DMS53 treated with DMSO at 0.1 percent for 48 hours (cell line): ENCODE measurements around the gene EVPLL.
"Not testable (repeated sequence)": the region's sequence is repeated elsewhere in the genome, so short reads cannot be mapped to it uniquely, and the experiment has no call there.

ENCODE experiments used
- DNase-seq: peaks from one replicate; lab custom pipeline; 2025; ENCODE audit not compliant: unreplicated experiment; lab: John Stamatoyannopoulos, UW

The EVPLL gene

DNA sequence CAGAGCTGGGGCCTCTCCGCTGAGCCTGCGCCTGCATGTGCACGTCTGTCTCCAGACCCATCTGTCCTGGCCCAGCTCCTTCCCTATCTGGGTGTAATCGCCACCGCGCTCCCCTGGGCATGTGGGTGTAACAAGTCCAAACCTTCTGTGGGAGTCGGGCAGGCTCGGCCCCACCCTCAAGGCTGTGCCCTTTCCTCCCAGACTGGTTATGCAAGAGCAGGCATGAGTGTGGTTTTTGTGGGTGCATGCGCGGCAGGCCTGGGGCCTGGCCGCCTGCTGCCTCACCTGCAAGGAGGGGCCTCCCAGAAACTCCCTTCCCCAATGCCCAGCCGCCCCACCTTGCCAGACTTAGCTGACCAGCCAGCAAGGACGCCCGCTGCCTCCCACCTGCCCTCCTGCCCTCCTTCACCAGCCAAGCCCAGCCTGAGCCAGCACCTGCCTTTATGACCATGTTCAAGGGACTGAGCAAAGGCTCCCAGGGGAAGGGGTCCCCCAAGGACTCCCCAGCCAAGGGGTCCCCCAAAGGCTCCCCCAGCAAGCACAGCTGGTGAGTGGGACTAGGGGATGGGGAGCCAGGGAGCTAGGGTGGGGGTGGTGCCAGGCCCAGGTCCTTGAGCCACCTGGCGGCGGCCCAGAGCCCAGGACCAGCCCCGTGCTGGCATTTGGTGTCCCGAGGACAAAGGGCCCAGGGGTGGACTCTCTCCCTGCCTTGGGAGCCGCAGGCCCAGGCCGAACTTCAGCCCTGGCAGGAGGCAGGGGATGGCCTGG is at the start of gene EVPLL:
EVPLL (plus strand) TSS at position 342 of the 768 bp plus-strand sequence. CDS start 3,160 bp downstream, outside the sequence.
- no peak for DNase-seq

DNA sequence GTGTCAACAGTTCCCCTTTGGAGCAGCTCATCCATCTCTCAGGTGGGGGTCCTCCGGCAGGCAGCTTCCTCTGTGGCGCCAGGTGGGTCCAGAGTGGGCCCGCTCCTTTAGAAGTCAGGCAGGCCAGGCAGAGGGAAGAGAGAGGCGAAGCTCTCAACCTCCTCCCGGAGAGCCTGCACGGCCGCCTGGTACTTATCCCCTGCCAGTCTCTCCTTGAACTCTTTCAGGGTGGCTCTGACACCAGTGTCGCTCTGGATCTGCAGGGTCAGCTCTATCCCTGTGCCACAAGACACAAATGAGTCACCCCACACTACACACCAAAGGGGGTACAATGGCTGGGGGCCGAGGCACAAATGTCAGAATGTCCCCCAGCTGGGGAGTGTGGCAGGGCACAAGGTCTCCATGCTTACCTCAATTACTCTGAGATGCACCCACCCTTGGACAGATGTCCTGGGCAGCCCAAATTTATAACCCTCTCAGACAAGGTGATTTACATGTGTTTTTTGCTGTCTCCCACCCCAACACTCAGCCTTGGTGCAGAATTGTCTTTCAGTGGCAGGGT is 48.9 kb upstream of the EVPLL start:
- no peak for DNase-seq

DNA sequence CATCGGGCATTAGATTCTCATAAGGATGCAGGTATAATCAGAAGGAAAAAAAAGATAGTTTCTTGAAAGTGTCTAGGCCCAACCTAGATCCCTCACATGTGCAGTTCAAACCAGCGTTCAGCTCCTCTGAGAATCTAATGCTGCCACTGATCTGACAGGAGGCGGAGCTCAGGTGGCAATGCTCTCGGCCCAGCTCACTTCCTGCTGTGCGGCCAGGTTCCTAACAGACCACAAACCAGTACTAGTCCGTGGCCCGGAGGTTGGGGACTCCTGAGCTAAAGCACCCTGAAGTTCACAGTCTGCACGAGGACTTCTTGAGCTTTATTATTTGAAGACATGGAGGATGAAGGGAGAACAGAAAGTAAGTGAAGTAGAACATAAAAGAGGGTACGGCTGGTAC is 45.7 kb upstream of the EVPLL start:
- no peak for DNase-seq

DNA sequence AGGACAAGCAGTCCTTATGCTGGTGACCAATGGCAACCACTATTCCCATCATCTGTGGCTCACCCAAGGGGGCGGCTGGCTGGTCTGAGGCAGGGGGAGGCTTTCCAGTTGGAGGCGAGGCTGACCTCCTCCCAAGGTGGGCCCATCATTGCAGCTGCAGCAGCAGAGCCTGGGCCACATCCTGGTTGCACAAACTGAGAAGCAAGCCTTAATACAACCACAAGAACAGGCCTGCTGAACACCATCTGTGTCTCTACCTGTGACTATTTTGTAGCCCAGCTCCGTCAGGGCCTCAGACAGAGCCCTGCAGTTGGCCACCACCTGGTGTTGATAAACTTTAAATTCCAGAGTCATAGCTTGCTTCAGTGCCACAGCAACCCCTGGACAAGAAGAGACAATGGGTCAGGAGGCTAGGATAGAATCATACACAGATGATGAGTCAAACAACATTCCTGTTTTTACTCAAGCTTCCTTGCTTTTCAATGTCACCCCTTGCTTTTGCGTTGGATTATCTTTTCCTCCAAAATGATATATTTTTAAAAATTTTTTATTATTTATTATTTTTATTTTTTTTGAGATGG is 44.6 kb upstream of the EVPLL start:
- DNase-seq: no peak

DNA sequence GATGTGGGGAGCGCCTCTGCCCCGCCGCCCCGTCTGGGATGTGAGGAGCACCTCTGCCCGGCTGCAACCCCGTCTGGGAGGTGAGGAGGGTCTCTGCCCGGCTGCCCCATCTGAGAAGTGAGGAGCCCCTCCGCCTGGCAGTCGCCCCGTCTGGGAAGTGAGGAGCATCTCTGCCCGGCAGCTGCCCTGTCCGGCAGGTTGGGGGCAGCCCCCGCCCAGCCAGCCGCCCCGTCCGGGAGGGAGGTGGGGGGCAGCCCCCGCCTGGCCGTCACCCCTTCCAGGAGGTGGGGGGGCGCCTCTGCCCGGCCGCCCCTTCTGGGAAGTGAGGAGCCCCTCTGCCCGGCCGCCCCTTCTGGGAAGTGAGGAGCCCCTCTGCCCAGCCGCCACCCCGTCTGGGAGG is 39.4 kb upstream of the EVPLL start:
- not testable (repeated sequence) for DNase-seq

DNA sequence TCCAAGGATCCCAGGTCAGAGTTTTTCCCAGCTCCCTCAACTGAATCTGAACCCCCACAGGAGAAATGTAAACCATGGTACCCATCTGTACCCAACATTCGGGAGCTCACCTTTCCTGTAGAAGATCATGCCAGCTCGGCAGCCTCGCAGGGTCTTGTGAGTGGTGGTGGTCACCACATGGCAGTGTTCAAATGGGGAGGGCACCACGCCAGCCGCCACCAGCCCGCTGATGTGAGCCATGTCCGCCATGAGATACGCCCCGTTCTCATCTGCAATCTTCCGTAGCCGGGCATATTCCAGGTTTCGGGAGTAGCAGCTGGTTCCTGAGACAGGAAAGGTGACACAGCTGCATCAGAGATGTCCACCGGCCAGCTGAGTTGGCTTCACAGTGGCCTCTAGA is 37.6 kb upstream of the EVPLL start:
- DNase-seq: no peak

DNA sequence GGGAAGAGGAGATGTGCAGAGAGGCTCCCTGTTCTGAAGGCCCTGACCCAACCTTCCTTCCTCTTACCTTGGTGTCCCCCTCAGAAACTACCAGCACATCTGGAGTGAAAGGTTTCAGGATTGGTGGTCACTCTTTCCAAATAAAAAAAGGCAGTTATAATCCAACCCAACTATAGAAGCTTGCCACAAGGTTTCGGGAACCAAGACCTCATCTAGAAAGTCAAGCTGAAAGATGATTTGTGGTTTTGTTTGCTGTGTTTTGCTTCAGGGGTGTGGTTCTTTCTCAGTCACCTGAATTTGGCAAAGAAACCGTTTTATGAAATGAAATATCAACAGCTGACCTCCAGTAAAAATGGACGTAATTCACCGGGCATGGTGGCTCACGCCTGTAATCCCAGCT is 33.6 kb upstream of the EVPLL start:
- DNase-seq: no peak

DNA sequence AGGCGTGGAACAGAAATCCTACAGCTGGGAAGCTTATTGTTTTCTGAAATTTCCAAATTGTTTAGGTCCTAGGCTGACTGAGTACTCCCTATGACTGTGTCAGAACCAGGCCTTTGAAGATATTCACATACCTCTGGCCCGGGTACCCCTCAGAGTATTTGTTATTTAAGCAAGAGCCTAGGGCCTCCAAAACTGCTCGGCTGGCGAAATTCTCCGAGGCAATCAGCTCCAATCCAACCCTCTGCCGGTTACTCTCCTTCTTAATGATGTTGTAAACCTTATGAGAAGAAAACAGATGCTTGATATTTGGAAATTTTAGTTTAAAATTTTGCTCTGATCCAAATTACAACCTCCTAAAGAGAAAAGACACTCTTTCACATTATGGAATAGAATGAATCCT is 24.0 kb upstream of the EVPLL start:
- no peak for DNase-seq

DNA sequence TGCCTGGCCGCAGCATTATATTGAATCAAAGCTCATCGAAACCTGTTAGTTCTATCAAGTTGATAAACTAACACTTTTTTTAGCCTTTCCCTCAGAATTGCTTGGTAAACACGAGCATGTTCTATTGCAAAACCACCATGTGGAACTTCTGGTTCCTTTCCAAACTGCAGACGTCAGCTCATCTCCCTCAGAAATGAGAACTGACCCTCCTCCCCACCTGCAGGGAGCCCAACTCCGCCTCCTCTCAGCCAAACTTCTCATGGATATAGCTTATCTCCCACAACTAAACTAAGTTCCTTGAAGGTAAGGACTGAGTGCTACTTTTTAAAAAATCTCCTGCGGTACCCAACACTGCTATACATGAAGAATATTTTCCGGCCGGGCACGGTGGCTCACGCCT is 21.0 kb upstream of the EVPLL start:
- no peak for DNase-seq

DNA sequence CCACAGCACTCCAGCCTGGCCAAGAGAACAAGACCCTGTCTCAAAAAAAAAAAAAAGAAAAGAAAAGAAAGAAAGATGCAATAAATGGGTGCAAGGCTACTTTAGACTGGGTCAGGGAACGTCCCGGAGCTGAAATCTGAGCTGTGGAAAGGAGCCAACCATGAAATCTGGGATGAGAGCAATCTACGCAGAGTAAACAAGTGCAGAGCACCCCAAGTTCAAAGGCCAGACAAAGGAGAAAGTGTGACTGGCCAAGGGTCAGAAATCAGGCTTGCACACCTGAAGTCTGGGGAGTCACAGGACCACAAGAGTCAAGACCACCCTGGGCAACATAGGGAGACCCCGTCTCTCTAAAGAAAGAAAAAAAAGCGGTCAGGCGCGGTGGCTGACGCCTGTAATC is 17.1 kb upstream of the EVPLL start:
- DNase-seq: no peak

DNA sequence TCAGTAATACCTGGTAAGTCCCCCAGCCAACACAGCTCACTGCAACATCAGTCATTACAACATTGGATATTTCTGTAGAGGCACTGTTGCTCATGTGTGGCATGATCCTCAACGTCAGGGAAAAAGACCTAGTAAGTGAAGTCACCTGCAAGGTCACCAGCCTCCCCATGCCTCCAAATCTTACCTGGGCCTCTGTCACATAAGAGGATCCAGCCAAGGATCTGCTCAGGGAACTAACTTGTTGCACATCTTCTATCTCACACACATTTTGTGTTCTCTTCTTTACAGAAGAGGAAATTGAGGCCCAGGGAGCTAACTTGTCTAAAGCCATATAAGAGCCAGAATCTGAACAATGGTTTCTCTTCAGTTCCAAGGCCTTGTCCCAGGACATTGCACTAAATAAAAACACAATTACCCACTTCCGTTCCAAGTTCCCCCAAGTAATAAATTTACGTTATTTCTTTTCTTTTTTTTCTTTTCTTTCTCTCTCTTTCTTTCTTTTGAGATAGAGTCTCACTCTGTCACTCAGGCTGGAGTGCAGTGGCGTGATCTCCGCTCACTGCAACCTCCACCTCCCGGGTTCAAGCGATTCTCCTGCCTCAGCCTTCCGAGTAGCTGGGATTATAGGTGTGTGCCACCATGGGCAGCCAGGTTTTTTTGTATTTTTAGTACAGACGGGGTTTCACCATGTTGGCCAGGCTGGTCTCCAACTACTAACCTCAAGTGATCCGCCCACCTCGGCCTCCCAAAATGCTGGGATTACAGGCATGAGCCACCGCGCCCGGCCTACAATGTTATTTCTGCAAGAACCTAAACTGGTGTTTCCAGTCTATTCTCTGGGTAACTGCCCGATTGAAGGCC is 15.5 kb upstream of the EVPLL start:
- DNase-seq: no peak

DNA sequence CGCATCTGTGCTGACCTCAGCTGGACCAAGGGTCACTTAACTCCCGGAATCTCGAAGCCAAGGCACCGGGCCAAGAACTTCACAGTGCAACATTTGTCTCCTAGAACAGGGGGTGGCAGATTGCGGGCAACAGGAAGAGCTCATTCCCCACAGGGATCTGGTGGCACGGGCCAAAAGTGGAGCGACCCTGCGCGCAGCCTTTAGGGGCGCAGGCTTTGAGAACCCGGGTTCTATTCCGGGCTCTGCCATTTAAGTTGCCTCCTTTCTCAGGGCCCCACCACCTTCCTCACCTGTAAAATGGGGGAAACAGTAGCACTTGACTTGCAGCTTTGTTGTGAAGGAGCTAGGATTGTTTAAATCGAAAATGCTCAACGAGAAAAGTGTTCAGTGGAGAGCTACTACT is 14.9 kb upstream of the EVPLL start:
- DNase-seq: no peak

DNA sequence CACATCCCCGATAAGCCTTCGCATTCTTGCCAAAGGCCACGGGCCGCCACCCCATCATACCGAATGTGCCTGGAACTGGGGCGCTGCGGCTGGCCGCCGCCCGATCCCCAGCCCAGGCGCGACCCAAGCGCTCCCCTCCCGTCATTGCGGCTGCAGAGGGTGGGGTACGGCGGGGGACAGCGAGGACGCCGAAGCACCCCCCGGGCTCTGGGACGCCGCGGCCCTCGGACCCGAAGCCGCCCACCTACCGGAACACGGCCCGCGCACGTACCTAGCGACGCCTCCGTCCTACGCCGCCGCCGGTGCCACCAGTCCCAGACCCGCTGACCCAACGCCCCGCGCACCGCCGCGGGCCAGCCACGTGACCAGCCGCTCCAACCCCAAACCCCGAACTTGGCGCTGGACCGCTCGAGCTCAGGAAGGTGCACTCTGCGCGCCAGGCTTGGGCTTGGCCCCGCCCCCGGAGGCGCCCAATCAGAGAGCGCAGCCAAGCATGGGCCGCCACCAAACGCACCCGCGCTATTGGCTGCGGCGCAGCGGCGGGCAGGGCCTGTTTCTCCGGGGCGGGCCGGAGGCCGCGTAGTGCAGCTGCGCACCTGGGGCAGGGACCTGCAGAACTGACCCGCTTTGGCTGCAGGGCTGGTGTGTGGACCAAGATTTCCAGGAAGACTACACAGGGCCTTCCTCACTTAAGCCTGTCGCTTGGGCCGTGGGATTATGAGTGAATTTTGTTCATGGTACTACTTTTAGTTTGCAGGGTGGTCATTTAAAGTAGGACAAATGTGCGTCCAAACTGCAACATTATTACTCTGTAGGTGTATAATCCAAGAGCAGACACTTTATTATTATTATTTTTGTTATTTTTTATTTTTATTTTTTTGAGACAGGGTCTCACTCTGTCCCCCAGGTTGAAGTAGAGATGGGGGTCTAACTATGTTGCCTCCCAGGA is 14.2 kb upstream of the EVPLL start, which contains the start of gene SHMT1:
SHMT1 (minus strand) TSS at position 450 of the 949 bp plus-strand sequence. CDS start 7,569 bp downstream, outside the sequence.
- peak; percentile 80 for DNase-seq

DNA sequence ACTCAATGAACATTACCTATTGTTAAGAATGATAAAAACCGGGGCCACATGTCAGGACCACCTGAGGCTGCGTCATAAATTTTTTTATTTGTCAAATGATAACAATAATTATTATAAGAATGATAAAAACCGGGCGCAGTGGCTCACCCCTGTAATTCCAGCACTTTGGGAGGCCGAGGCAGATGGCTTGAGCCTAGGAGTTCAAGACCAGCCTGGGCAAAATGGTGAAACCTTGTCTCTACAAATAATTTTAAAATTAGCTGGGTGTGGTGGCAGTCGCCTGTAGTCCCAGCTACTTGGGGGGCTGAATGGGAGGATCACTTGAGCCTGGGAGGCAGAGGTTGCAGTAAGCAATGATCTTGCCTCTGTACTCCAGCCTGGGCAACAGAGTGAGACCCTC is 13.4 kb upstream of the EVPLL start:
- DNase-seq: no peak

DNA sequence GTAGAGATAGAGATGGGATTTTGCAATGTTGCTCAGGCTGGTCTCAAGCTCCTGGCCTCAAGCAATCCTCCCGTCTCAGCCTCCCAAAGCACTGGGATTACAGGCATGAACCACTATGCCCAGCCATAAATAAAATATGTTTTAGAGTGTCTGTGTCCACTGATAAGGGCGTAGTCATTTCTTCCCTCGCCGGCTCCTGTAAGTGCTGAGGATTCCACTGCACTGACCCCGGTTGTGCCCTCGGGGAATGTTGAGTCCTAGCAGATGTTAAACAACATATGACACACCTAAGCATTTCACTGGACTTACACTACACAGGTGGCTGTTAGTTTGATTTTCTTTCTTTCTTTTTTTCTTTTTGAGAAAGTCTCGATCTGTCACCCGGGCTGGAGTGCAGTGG is 8.6 kb upstream of the EVPLL start:
- no peak for DNase-seq

DNA sequence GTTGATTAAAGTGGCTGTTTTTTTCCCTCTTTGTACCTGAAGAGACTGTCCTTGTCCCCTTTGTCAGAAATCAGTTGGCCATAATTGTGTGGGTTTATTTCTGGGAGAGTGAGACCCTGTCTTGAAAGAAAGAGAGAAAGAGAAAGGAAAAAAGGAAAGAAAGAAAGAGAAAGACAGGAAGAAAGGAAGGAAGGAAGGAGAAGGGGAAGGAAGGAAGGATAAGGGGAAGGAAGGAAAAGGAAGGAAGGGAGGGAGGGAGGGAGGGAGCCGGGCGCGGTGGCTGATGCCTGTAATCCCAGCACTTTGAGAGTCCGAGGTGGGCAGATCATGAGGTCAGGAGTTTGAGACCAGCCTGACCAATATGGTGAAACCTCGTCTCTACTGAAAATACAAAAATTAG is 6.8 kb upstream of the EVPLL start:
- DNase-seq: no peak

DNA sequence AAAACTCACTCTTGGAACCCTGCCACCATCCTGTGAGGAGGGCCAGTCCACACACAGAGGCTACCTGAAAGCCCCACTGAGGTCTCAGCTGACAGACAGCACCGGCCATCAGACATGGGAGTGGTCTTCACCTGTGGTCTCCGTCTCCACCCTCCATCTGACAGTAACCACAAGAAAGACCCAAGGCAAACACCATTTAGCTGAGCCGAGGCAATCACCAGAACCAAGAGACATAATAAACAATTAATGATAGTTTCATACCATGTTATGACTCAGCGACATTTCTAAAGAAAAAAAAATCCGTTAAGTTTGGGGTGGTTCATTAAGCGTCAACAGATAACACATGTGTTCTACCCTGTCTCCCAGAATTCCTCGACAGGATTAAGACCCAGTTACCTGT is 6.1 kb upstream of the EVPLL start:
- DNase-seq: no peak

DNA sequence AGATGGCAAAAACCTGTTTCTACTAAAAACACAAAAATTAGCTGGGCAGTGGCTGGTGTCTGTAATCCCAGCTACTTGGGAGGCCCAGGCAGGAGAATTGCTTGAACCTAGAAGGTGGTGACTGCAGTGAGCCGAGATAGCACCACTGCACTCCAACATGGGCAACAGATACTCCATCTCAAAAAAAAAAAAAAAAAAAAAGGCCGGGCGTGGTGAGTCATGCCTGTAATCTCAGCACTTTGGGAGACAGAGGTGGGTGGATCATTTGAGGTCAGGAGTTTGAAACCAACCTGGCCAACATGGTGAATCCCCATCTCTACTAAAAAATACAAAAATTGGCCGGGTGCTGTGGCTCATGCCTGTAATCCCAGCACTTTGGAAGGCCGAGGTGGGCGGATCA is 4.4 kb upstream of the EVPLL start:
- not testable (repeated sequence) for DNase-seq

DNA sequence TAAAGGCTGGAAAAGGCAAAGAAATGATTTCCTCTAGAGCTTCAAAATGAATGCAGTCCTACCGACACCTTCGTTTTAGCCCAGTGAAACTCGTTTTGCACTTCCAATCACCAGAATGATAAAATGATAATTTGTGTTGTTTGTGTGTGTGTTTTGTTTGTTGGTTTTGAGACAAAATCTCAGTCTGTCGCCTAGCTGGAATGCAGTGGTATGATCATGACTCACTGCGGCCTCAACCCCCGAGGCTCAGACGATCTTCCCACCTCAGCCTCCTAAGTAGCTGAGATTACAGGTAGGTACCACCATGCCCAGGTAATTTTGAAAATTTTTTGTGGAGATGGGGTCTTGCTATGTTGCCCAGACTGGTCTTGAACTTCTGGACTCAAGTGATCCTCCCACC is 3.4 kb upstream of the EVPLL start:
- no peak for DNase-seq

DNA sequence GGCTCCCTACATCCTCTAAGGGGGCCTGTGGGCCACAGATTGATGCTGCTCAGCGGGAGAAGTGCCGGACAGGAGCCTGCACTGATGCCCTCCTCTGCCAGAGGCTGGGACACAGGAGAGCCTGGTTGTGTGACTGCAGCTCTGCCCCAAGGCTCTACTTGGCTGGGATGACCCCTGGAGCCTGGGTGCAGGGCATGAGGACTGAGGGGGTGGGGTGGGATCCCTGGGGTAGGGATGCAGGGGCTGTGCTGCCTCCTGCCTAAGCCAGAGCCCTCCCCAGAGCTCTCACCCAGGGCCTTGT is 577 bp downstream of the EVPLL start:
- no peak for DNase-seq

DNA sequence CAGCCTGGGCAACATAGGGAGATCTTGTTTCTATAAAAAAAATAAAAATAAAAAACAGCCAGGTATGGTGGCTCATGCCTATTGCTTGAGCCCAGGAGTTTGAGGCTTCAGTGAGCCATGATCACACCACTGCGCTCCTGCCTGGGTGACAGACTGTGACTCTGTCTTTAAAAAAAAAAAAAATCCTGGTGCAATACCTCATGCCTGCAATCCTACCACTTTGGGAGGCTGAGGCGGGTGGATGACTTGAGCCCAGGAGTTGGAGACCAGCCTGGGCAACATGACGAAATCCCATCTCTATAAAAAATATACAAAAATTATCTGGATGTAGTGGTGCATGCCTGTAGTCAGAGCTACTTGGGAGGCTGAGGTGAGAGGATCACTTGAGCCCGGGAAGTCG is 1.0 kb downstream of the EVPLL start:
- DNase-seq: not testable (repeated sequence)
